ENCODE results near the gene MSL2. TPM values are rescaled to one million over a fixed set of nuclear protein-coding genes. Genes with fewer than 3 reads are reported as not detected.
A peak's percentile ranks its signal among the peaks of the same experiment; 100 is the strongest.
"Not testable (repeated sequence)": the region's sequence is repeated elsewhere in the genome, so short reads cannot be mapped to it uniquely, and the experiment has no call there.

The MSL2 gene
- total RNA-seq, 1 donor, result 27.3 TPM

DNA sequence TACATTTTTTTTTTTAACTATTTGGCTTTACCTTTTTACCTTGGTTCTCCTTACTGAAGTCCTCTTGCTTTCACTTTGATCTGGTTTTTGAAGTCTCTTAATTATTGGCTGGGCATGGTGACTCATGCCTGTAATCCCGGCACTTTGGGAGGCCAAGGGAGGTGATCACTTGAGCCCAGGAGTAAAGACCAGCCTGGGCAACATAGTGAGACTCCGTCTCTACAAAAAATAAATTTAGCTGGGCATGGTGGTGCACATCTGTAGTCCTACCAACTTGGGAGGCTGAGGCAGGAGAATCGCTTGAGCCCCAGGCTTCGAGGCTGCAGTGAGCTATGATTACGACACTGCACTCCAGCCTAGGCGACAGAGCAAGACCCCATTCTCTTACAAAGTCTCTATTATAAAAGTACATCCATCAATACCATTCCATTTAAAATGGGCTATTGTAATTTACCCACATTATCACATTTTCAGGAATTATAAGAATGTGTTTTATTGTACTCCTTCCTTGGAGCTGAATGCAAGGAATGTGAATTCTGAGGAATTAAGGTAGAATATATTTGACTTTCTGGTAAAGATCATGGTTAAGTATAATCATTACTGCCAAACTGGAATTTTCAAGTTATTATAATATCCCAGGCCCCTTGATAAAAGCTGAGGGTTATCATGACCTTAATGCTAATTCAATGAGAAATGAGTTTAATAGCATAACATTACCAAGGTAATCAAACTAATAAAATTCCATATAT, 49.0 kb downstream of the MSL2 start:
- no peak overlapping the region for H3K4me3 ChIP-seq (ENCODE audit: low read depth, low read length)
- TF ChIP-seq, protein P1, sequence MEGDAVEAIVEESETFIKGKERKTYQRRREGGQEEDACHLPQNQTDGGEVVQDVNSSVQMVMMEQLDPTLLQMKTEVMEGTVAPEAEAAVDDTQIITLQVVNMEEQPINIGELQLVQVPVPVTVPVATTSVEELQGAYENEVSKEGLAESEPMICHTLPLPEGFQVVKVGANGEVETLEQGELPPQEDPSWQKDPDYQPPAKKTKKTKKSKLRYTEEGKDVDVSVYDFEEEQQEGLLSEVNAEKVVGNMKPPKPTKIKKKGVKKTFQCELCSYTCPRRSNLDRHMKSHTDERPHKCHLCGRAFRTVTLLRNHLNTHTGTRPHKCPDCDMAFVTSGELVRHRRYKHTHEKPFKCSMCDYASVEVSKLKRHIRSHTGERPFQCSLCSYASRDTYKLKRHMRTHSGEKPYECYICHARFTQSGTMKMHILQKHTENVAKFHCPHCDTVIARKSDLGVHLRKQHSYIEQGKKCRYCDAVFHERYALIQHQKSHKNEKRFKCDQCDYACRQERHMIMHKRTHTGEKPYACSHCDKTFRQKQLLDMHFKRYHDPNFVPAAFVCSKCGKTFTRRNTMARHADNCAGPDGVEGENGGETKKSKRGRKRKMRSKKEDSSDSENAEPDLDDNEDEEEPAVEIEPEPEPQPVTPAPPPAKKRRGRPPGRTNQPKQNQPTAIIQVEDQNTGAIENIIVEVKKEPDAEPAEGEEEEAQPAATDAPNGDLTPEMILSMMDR (IDR thresholded peaks at IDR 0.05; ENCODE audit: insufficient read depth, low read length), result no peak
- DNase-seq (ENCODE audit: low read depth), result peak; percentile 37

DNA sequence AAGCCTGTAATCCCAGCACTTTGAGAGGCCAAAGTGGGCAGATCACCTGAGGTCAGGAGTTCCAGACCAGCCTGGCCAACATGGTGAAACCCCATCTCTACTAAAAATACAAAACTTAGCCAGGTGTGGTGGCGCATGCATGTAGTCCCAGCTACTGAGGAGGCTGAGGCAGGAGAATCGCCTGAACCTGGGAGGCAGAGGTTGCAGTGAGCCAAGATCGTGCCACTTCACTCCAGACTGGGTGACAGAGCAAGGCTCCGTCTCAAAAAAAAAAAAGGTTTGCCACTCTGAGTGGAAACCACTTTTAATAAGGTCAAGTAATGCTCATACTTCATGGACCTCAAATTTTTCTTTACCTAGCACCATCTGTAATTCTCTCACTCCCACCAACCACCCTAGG, 51.7 kb downstream of the MSL2 start:
- not testable (repeated sequence) for DNase-seq (ENCODE audit: low read depth); H3K4me3 ChIP-seq (ENCODE audit: low read depth, low read length)

DNA sequence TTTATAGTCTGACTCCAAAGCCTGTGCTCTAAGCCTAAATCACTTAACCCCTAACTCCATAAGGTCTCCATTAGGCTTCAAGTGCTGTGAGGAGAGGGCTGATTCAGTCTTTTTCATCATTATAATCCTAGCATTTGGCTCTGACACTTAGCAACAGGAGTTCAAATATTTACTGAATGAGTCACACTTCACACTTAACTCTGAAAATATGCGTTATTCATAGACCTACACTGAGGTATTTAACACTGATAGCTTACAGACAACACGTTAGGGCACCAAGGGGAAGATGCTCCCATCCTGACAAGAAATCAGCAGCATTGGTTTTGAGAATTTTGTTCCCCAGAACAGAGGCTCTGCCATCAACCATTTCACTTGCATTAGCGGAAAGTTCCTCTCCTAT, 53.5 kb downstream of the MSL2 start:
- no peak overlapping the region for H3K4me3 ChIP-seq (ENCODE audit: low read depth, low read length)
- DNase-seq (ENCODE audit: low read depth), result peak; percentile 83
- TF ChIP-seq, protein P1 (IDR thresholded peaks at IDR 0.05; ENCODE audit: insufficient read depth, low read length), result no peak

DNA sequence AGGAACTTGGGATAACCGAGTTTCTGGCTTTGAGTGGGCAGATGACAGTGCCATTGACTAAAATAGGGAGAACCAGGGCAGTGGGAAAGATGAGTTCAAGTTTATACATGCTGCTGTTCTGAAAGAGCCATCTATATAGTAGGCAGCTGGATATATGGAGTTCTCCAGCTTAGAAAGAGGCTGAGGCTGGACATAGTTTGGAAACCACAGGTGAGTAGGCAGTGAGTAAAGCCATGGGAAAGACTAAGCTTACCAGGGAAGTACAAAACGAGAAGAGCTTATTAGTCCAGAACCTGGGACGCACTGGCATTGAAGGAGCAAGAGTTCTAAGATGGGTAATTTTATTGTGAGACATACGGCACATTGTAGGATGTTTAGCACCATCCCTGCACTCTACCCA, 54.2 kb downstream of the MSL2 start:
- DNase-seq (ENCODE audit: low read depth), result no peak
- TF ChIP-seq, protein P1 (IDR thresholded peaks at IDR 0.05; ENCODE audit: insufficient read depth, low read length), result no peak
- no peak overlapping the region for H3K4me3 ChIP-seq (ENCODE audit: low read depth, low read length)

DNA sequence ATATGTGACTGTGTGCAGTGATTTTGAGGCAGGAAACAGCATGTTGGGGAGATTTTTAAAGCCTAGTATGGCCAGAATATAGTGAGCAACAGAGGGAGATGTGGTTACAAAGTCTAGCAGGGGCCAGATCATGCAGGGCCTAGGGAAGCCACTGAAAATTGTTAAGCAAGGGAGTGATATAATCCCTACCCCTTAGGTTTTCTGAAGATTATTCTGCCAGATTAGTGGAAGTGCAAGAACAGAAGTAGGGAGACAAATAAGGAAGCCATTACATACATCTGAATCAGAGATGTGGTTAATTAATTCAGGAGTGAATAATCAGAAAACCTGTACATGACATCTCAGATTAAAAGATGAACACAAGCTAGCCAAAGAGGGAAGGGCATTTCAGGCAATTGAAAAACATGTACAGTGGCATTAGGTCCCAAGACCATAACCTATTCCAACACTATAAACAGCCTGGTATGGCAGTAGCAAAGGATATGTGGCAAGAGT, 54.8 kb downstream of the MSL2 start:
- DNase-seq (ENCODE audit: low read depth), result no peak
- TF ChIP-seq, protein P1 (IDR thresholded peaks at IDR 0.05; ENCODE audit: insufficient read depth, low read length), result no peak
- H3K4me3 ChIP-seq (ENCODE audit: low read depth, low read length), result no peak overlapping the region

DNA sequence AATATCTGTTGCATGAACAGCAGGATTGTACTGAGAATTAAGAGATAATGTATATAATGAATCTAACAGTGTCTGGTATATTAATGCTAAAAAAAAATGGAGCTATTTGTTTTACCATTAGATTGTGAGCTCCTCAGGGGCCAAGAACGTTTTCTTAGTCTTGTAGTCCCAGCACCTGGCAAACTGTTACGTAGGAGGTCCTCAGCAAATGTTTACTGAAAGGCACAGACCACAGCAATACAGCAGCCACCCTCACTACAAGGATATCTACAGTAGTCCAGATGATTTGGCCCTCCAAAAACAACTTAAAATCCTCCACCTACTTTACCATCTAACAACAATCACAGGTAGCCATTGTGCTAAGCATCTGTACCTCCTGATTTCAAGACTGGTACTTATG, 59.7 kb downstream of the MSL2 start:
- TF ChIP-seq, protein P1 (IDR thresholded peaks at IDR 0.05; ENCODE audit: insufficient read depth, low read length), result no peak
- DNase-seq (ENCODE audit: low read depth), result no peak
- no peak overlapping the region for H3K4me3 ChIP-seq (ENCODE audit: low read depth, low read length)

DNA sequence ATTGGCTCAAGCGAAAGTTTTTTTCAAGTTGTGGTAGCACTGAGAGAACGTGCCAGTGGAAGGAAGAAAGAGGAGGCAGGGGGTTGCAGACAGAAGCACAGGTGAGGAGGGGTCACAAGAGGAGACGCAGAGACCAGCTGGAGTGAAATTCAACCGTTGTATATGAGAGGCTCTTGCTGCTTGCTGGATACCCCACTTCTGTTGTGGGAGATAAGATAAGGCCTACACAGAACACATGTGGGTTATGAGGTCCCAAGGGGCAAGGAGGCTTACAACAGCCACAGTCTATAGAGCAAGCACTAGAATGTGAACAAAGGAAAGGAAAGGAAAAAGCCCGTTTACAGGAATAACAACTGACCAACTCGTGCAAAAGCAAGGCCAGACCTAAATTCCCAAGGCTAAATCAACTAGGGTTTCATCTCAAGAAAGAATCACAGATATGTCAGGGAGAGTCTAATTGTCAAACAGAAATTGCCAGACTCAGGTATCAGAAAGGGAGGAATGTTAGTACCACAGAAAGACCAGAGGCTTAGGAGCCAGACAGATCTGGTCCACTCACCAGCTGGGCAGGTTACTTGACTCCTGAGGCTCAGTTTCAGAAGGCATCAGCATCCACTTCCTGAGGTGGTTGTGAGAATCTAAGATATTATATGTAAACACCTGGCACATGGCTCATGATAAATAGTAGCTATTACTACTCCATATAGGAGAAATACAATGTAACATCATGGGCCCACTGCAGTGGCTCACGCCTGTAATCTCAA, 60.9 kb downstream of the MSL2 start:
- DNase-seq (ENCODE audit: low read depth), result peak; percentile 66
- TF ChIP-seq, protein P1 (IDR thresholded peaks at IDR 0.05; ENCODE audit: insufficient read depth, low read length), result no peak
- H3K4me3 ChIP-seq (ENCODE audit: low read depth, low read length), result no peak overlapping the region

All from fibroblast of the aortic adventitia (primary cell).